Activated CD8-positive, alpha-beta memory T cell treated with anti-CD3 and anti-CD28 coated beads for 24 hours (primary cell): ENCODE measurements around the gene DISP2.
A peak's percentile ranks its signal among the peaks of the same experiment; 100 is the strongest.

ENCODE experiments used
- DNase-seq: peaks from one replicate; pipeline ENCODE4 v3.0.0-alpha.2; 2020

DISP2 gene, protein sequence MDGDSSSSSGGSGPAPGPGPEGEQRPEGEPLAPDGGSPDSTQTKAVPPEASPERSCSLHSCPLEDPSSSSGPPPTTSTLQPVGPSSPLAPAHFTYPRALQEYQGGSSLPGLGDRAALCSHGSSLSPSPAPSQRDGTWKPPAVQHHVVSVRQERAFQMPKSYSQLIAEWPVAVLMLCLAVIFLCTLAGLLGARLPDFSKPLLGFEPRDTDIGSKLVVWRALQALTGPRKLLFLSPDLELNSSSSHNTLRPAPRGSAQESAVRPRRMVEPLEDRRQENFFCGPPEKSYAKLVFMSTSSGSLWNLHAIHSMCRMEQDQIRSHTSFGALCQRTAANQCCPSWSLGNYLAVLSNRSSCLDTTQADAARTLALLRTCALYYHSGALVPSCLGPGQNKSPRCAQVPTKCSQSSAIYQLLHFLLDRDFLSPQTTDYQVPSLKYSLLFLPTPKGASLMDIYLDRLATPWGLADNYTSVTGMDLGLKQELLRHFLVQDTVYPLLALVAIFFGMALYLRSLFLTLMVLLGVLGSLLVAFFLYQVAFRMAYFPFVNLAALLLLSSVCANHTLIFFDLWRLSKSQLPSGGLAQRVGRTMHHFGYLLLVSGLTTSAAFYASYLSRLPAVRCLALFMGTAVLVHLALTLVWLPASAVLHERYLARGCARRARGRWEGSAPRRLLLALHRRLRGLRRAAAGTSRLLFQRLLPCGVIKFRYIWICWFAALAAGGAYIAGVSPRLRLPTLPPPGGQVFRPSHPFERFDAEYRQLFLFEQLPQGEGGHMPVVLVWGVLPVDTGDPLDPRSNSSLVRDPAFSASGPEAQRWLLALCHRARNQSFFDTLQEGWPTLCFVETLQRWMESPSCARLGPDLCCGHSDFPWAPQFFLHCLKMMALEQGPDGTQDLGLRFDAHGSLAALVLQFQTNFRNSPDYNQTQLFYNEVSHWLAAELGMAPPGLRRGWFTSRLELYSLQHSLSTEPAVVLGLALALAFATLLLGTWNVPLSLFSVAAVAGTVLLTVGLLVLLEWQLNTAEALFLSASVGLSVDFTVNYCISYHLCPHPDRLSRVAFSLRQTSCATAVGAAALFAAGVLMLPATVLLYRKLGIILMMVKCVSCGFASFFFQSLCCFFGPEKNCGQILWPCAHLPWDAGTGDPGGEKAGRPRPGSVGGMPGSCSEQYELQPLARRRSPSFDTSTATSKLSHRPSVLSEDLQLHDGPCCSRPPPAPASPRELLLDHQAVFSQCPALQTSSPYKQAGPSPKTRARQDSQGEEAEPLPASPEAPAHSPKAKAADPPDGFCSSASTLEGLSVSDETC (N-terminal part only)

GRCh38 chr15:40357723-40358470 lies at the start of gene DISP2:
TSS of gene DISP2 (plus strand) at chr15:40358219. CDS start at chr15:40358322, 103 bp downstream.
- DNase-seq: peak; percentile 93

DNA sequence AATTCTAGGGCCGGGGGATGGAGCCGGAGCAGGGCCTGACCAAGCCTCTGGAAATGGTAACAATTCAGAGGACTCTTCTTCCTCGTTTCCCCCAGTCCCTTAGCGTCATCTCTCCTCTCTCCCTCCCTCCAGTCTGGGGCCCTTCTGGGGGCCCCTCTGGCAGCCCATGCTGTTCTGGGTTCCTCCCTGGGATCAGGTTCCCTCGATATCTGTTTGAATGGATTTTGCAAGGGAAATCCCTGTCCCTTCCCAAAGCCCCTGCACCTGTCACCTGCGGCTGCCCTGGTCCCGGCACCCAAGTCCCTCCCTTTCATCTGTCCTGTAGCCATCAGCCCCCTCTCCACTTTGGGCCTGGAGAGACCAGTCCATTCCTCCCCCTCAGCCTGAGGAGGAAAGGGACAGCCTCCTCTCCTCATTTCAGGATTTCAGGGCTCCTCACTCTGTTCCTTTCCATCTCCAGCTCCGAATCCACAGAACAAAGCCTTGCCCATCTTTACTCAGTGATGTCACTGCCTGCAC lies 48.6 kb upstream of the DISP2 start:
- DNase-seq: no peak

DNA sequence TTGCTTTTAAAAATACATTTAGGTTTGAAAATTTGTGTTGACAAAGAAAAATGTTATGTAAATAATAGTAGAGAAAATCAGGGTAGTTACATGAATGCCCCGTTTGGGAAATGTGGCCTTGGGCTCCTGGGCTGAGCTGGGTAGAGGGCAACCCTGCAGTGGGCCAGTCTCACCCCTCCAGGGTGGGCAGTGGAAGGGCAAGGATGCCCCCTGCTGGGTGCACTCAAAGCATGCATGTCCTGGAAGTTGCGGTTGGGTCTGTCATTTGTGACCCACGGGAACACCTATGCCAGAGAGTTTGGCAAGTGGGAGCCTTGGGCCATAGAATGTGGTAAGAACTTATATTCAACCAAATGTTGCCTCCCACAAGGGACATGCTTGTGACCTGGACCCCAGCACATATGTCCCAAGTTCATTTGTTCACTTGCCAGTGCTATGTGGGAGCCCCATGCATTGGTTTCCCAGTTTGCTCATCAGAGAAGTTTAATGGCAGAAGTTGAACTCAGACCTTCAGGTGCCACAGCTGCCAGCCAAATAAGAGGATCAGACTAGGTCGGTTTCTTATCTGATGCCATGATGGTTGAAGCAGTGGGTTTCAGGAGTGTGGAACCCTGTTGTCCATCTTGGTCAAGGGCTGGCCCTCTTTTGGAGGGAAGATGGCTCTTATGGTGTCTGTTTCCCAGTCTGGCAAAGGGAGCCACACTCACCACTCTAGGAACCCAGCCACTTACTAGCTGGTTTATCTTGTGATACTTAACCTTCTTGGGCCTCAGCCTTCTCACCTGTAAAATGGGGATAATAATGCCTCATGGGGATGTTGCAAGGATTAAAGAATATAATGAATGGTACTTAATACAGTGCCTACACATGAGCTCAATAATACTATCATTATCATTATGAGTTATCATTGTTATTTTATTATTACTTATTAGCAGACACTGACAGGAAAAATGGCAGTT lies 47.7 kb upstream of the DISP2 start:
- peak; percentile 80 for DNase-seq

GRCh38 chr15:40310993-40311392 lies 47.0 kb upstream of the DISP2 start:
- no peak for DNase-seq

GRCh38 chr15:40312370-40313158 lies 45.5 kb upstream of the DISP2 start:
- no peak for DNase-seq

DNA sequence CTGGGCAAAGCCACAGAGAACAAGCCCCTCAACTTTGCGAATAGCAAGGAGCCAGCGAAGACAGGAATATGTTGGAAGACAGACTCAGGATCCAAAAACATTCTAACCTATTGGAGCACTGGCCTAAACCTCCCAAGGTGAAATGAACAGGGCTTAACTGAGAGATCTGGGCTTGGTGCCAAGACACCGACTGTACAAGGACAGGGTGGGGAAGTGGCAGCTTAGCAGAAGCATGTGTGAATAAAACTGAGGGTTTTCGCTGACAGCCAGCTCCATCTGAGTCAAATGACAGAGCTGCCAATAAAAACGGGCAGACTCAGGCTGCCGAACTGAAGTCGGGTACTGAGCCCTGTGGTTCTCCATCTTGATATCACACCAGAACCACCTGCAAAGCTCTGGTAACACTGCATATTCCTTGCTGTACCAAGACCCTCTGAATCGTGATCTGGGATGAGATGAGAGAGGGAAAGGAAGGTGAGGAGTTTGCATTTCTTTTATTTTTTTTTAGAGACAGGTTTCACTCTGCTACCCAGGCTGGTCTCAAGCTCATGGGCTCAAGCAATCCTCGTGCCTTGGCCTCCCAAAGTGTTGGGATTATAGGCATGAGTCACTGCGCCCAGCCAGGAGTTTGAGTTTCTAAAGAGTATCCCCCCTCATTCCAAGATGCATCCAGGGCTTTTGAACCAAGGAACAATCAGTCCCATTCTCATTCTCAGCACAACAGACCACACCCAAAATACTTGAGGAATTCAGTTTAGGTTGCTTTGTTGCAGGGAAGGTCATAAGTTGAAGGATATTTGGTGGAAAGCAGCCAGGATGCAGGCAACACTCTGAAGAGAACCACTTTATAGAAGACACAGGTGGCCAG lies 44.3 kb upstream of the DISP2 start:
- DNase-seq: no peak

- no peak for DNase-seq
Measured at GRCh38 chr15:40314723-40315276, 43.2 kb upstream of the DISP2 start.

GRCh38 chr15:40316931-40317330 lies 41.1 kb upstream of the DISP2 start:
- no peak for DNase-seq

GRCh38 chr15:40317580-40317979 lies 40.4 kb upstream of the DISP2 start:
- DNase-seq: no peak

DNA sequence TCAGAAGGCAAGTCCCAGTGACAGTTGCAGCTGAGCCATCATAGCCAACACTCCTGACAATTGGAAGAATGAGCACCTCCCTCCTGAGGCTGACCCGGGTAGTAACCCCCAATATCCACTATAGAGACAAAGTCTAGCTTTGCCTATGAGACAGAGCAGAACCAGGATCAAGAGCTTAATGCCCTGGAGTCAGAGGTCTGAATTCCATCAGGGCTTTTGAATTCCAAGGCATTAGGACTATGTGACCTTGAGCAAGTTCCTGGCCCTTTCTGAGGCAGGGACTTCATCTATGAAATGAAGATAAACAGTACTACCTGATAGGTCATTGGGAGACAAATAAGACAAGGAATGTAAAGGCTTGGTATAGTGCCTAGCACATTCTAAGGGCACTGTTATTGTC lies 37.6 kb upstream of the DISP2 start:
- DNase-seq: no peak

DNA sequence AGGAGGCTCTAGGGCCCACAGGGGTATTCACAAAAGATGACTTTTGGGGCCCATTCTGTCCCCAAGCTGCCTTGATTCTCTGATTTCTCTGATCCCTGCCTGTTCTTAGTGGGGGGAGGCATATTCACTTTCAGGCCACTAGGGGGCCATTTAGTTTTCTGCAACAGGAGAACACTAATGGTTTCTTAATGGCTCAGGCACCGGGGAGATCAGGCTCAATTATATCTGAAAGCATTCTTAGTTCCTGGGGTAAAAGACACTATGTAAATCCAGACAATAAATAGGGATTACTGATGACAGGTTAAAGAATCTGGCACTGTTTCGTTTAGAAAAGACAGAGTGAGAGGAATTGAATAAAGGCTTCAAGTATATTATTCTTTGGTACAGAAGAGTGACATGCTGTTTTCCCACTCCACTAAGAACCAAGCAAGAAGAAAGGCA lies 37.1 kb upstream of the DISP2 start:
- no peak for DNase-seq

- DNase-seq: no peak
Measured at GRCh38 chr15:40322531-40323238, 35.3 kb upstream of the DISP2 start.

- peak; percentile 96 for DNase-seq
Measured at GRCh38 chr15:40323239-40323952, 34.6 kb upstream of the DISP2 start, which contains the start of gene INAFM2. TSS of gene INAFM2 (plus strand) at chr15:40323692. CDS start at chr15:40324056, 364 bp downstream.

- DNase-seq: peak; percentile 71
Measured at GRCh38 chr15:40323953-40324937, 33.8 kb upstream of the DISP2 start.

DNA sequence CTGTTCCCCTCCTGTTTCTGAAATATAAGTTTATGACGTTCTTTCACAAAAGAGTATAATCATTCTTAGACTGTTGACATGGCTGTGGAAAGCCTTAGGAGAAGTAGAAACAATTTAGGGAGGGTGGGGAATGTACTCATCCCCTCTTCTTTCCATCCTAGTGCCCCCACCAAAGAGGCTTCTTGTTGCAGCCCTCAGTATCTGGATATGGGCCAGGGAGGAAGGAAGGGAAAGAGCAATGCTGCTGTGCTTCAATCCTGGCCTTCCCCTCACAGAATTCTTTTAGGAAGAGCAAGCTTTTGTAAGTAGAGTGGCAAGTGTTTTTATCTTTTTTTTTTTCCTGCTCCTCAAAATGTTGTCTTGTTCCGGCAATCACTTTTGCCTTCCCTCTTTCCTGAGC lies 32.8 kb upstream of the DISP2 start:
- DNase-seq: no peak

- no peak for DNase-seq
Measured at GRCh38 chr15:40325700-40326099, 32.3 kb upstream of the DISP2 start.
